GM12873 (cell line): ENCODE data around the gene POLH.

Source experiments
- CTCF ChIP-seq: IDR thresholded peaks from 2 replicates; pipeline ENCODE4 v1.5.1; 2012; ENCODE audit warnings: low read depth, mild to moderate bottlenecking, moderate library complexity, low read length, control low read depth; ENCODE audit not compliant: insufficient read depth; ENCODE audit errors: missing control alignments

Gene POLH

GRCh38 chr6:43622541-43622940 lies 46.6 kb downstream of the POLH start:
- no peak for TF ChIP-seq CTCF

- no peak for TF ChIP-seq CTCF
Measured at GRCh38 chr6:43623880-43624785, 48.1 kb downstream of the POLH start.

DNA sequence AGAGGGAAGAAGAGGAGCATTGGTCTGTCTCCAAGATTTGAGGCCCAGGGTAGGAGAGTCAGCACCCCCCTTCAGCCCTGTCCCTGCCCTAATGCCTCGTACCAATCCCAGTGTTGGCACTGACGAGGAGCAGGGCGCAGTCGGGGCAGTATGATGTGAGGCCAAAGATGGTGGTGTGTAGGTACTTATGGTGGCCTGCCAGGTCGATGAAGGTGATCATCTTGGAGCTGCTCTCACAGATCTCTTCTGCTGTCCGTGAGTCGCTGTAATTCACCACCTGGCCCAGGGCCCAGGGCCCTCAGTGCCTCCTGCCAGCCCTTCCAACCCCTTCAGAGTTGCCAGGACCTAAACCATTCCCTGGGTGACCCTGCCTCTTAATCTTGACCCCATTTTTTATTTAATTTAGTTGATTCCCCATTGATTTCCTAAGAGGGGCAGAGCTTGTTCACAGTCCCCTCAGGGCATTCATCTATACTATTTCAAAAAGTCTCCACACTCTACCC lies 48.9 kb downstream of the POLH start:
- TF ChIP-seq CTCF: no peak

GRCh38 chr6:43625393-43625992 lies 49.5 kb downstream of the POLH start:
- no peak for TF ChIP-seq CTCF

DNA sequence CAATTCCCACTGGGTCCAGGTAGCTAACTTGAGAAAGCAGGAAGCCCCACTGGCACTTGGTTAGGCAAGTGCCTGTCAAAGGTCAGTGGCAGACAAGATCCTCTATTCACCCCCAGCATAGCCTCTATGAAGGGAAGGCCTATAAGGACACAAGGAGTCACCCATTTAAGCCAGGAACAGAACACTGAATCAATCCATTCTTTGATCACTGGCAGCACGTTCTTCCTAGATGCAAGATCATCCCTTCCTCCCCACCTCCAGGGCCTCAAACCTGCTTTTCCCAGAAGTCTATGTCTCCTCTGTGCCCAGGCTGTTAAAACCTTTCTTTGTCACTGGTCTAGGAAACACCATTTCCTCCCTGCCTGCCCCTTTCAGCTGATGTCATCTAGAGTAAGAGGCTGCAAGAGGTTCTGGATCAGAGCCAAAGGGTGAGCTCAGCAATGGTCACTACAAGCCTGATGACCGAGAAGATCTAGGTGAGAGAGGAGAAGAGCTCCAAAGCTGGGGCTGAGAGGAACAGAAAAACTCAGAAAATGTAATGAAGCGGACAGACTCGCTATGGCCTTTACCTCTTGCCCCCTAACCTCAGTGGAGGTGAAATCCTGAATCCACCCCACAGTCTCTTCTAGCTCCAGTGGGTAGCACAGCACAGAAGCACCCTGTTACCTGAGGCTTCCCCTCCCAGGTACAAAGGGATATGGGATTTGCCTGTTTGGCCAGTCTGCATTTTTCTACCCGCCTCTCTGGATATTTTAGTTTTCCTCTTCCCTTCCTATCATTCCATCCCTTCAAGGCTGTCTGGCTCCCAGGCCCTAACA lies 51.2 kb downstream of the POLH start:
- no peak for TF ChIP-seq CTCF

GRCh38 chr6:43628393-43629103 lies 52.6 kb downstream of the POLH start:
- TF ChIP-seq CTCF: no peak
